Astrocyte of the spinal cord (primary cell): ENCODE measurements around the gene OR4C6.
A peak's percentile ranks its signal among the peaks of the same experiment; 100 is the strongest.

Experiments used
- DNase-seq: peaks from one replicate; pipeline ENCODE4 v3.0.0; 2011; ENCODE audit warnings: low read depth, low spot score
- H3K4me3 ChIP-seq: 2 replicates; pipeline ENCODE4 v1.5.1; 2011; ENCODE audit warnings: low read depth, mild to moderate bottlenecking, low read length, moderate library complexity
- CTCF ChIP-seq: IDR thresholded peaks from 2 replicates; pipeline ENCODE4 v1.5.1; 2012; ENCODE audit warnings: low read depth, mild to moderate bottlenecking, low read length, inconsistent platforms
- in situ Hi-C: cut with HindIII; loops from 2 replicates; pipeline ENCODE4 v1.10.0; 2017; ENCODE audit warnings: low sequenced_read_pairs

Gene OR4C6

GRCh38 chr11:55658031-55658573 is 3.9 kb upstream of the OR4C6 start:
- no peak for DNase-seq
- in situ Hi-C loops, result no loop called here
- TF ChIP-seq CTCF, result no peak
- no peak overlapping the region for H3K4me3 ChIP-seq

- TF ChIP-seq CTCF, result no peak
- no peak for DNase-seq
- in situ Hi-C loops, result no loop called here
- no peak overlapping the region for H3K4me3 ChIP-seq
Observed at GRCh38 chr11:55658608-55659007, 3.4 kb upstream of the OR4C6 start.

GRCh38 chr11:55669376-55669775 is 7.4 kb downstream of the OR4C6 start:
- DNase-seq, result no peak
- no peak overlapping the region for H3K4me3 ChIP-seq
- TF ChIP-seq CTCF, result no peak
- in situ Hi-C loops, result no loop called here

GRCh38 chr11:55673860-55674259 is 11.9 kb downstream of the OR4C6 start:
- H3K4me3 ChIP-seq, result no peak overlapping the region
- no peak for TF ChIP-seq CTCF
- in situ Hi-C loops, result no loop called here
- DNase-seq, result no peak

GRCh38 chr11:55697817-55698216 is 35.8 kb downstream of the OR4C6 start:
- in situ Hi-C loops, result no loop called here
- no peak for TF ChIP-seq CTCF
- DNase-seq, result no peak
- no peak overlapping the region for H3K4me3 ChIP-seq

GRCh38 chr11:55701429-55701828 is 39.4 kb downstream of the OR4C6 start:
- in situ Hi-C loops, result no loop called here
- TF ChIP-seq CTCF, result no peak
- no peak for DNase-seq
- H3K4me3 ChIP-seq, result no peak overlapping the region

- peak; percentile 10 for DNase-seq
- TF ChIP-seq CTCF, result peak; percentile 46
- no peak overlapping the region for H3K4me3 ChIP-seq
- in situ Hi-C loops, result no loop called here
Observed at GRCh38 chr11:55707029-55707428, 45.0 kb downstream of the OR4C6 start.
